ENCODE results near the gene GABARAP.

Gene GABARAP

DNA sequence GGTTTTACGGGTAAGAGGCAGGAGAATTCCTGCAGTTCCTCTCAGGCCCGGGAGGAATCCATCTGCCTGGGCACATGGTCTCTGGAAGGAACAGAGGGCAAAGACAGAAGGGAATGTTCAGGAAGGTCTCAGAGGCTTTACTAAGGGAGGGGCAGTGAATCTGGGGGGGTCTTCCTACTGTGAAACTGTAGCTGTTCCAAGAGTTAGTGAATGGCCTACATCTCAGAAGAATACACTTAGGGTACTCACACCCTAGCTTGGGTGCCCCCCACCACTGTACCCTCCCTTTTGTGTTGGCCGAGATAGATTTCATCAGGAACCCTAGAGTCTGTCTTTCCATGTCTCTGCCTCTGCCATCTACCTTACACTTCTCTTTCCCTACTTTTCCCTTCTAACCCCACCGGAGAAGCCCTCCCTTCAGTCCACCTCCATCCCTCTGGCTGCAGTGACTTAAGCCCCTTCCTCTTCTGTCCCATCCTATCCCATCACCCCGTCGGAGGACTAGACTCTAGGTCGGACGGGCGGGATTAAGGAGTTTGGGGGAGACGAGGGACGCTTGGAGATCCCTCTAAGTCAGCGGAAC, 22.9 kb downstream of the GABARAP start:
- DNase-seq (ENCODE audit: low spot score in 2 of 2), result no peak
- H3K36me3 ChIP-seq (replicated peaks), result peaks cover 41% of the 10 kb centered on the region
- H3K27me3 ChIP-seq (ENCODE audit: low read depth), result no peaks in the 10 kb centered on the region
- in situ Hi-C loops (cut with MboI; ENCODE audit: low sequenced_read_pairs), result no loop called here
- no peaks in the 10 kb centered on the region for H3K9me3 ChIP-seq
- peak overlapping the region; percentile 85 for H3K4me3 ChIP-seq
- H3K4me1 ChIP-seq, result peaks cover 17% of the 10 kb centered on the region

DNA sequence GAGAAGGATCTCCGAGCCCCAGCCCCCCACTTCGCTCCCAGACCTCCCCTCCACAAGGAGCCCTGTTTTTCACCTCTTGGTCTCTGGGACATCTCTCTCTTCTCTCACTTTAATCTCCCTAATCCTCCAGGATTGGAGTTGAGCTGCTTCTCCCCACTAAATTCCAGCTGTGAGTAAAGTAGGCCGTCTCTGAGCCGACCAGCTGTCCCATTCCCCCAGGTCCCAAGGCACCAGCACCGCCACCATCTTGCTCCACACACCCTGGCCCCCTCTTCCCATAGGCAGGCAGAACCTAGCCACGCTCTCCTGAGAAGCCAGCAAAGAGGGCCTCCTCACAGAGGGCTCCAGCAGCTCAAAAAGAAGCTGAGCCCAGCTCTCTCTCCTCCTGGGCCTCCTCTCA, 23.5 kb downstream of the GABARAP start:
- H3K27me3 ChIP-seq (ENCODE audit: low read depth), result no peaks in the 10 kb centered on the region
- H3K4me1 ChIP-seq, result peaks cover 17% of the 10 kb centered on the region
- peaks cover 36% of the 10 kb centered on the region for H3K36me3 ChIP-seq (replicated peaks)
- no peak for DNase-seq (ENCODE audit: low spot score in 2 of 2)
- no peaks in the 10 kb centered on the region for H3K9me3 ChIP-seq
- no peak overlapping the region for H3K4me3 ChIP-seq
- in situ Hi-C loops (cut with MboI; ENCODE audit: low sequenced_read_pairs), result no loop called here

DNA sequence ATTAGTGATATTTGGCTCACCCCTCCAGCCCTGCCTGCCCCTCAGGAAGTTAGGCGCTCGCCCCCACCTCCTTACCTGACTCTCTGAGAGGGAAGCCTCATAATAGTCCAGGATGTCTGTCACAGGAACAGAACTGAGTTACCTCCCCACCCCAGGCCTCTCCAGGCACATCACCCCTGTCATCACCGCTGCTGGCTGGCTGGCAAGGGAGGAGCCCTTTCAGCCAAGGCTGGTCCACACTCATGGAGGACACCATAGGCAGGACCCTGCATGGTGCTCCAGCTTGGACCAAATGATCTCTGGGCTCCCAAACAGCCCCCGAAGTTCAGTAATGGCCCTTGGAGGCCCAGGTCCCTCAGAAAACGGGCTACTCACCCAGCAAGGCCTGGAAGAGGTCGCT, 24.1 kb downstream of the GABARAP start:
- Histone ChIP-seq H3K4me1 (peaks cover 21% of the 10 kb centered on the region), H3K4me3 (no peak overlapping the region), H3K27me3 (ENCODE audit: low read depth) (no peaks in the 10 kb centered on the region), H3K36me3 (replicated peaks) (peaks cover 30% of the 10 kb centered on the region), H3K9me3 (no peaks in the 10 kb centered on the region)
- DNase-seq (ENCODE audit: low spot score in 2 of 2), result no peak
- in situ Hi-C loops (cut with MboI; ENCODE audit: low sequenced_read_pairs), result no loop called here

DNA sequence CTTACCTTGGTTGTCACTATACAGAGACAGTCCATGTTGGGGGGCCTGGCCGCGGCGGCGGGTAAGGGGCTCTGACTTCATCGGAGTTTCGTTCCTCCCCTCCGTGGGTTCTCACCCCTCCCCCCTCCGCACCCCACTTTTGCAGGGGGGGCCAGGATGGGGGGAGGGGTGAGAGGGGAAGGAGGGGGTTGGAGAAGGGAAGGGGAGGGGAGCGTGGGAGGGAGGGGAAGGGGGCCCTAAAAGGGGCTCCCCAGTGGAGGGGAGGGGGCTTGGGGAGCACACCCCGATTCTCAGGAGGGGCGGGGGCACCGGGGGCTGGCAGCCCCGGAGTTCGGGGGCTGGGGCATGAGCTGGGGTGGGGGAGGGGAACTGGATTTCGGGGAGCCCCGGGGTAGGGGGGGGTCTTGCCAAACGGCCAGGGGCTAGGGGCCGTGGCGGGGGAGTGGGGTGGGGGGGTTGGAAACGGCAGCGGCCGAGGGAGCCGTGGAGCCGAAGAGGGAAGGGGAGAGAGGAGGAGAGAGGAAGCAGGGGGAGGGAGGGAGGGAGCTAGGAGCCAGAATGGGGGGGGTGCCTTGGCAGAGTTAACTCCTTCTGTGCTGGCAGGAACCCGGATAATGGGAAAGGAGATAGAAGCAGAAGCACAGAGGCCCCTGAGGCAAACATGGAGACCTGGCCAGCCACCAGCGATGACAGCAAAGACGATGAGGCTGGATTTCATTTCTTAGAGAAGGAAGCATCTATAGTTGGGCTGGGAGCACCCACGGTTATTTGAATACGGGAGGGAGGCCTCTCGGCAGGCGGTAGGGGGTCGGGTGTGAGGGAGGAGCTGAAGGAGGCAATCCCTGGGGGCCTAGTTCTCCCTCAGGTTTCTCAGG, 24.9 kb downstream of the GABARAP start:
- peak; percentile 33 to 74 for DNase-seq (ENCODE audit: low spot score in 2 of 2)
- in situ Hi-C loops (cut with MboI; ENCODE audit: low sequenced_read_pairs), result no loop called here
- Histone ChIP-seq H3K4me1 (peaks cover 21% of the 10 kb centered on the region), H3K9me3 (no peaks in the 10 kb centered on the region), H3K27me3 (ENCODE audit: low read depth) (no peaks in the 10 kb centered on the region), H3K36me3 (replicated peaks) (peaks cover 22% of the 10 kb centered on the region), H3K4me3 (peak overlapping the region; percentile 12; the same call in 1 of the 2 replicates)

DNA sequence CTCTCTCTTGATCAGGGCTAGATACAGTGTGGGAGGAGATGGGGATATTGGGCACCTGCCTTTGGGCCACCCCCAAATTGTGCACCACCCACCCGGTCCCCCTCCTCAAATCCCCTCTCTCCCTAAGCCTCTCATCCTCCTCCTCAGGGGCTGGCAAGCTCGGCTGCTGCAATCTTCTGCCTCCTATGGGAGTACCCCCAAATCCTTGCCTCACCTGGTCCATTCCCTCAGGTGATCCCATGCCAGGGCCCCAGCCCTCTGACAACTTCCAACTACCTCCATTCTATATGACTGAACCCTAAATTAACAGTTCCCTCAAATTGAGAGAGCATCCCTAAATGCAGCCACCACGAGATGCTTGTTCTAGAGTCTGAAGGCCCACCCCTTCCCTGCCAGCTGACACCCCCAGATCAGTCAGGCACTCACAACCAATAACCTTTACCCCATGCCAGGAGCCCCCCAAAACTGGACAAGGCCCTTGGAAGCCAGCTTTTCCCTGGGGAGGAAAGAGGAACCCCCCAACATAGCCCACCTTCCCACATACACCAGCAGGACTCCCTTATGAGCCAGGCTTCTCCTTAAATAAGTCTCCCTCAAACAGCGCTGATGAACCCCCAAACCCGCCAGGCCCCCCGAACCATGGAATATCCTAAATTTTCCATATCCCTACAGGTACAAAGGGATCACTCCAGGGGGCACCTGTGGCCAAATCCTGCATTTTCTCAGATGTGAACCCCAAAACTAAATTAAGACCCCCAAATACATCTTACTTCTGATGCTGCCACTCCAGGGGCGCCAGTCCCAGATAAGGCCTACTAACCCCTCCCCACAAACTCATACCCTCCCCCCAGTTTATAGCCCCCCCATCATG, 25.8 kb downstream of the GABARAP start:
- no peak for DNase-seq (ENCODE audit: low spot score in 2 of 2)
- Histone ChIP-seq H3K36me3 (replicated peaks) (peaks cover 15% of the 10 kb centered on the region), H3K27me3 (ENCODE audit: low read depth) (no peaks in the 10 kb centered on the region), H3K4me1 (peaks cover 21% of the 10 kb centered on the region), H3K4me3 (peak overlapping the region; percentile 6; the same call in 1 of the 2 replicates), H3K9me3 (no peaks in the 10 kb centered on the region)
- in situ Hi-C loops (cut with MboI; ENCODE audit: low sequenced_read_pairs), result no loop called here

DNA sequence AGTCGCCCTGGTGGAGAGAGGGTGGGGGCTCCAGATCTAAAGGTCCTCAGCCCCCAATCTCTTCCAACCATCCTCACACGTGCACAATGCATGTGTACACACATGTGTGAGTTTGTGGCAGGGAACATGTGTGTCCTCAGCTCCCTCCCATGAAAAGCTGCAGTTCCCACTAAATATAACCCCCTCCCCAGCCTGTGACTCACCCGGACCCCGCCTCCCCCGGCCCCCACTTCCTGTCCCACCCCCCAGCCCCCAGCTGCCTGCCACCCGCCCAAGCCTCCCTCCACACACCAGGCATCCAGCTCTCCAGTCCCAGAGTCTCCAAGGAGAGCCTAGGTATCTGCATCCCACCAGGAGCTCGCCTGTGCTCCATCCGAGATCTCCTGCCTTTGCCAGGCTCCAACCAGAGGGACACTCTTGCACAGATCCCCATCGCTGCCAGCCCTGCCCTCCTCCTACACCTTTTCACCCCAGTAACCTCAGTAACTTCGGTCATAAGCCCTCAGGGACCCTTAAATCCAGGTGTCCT, 26.5 kb downstream of the GABARAP start:
- no peak overlapping the region for H3K4me3 ChIP-seq
- in situ Hi-C loops (cut with MboI; ENCODE audit: low sequenced_read_pairs), result no loop called here
- H3K27me3 ChIP-seq (ENCODE audit: low read depth), result no peaks in the 10 kb centered on the region
- H3K4me1 ChIP-seq, result peaks cover 17% of the 10 kb centered on the region
- H3K9me3 ChIP-seq, result no peaks in the 10 kb centered on the region
- H3K36me3 ChIP-seq (replicated peaks), result peaks cover 8% of the 10 kb centered on the region
- DNase-seq (ENCODE audit: low spot score in 2 of 2), result no peak

DNA sequence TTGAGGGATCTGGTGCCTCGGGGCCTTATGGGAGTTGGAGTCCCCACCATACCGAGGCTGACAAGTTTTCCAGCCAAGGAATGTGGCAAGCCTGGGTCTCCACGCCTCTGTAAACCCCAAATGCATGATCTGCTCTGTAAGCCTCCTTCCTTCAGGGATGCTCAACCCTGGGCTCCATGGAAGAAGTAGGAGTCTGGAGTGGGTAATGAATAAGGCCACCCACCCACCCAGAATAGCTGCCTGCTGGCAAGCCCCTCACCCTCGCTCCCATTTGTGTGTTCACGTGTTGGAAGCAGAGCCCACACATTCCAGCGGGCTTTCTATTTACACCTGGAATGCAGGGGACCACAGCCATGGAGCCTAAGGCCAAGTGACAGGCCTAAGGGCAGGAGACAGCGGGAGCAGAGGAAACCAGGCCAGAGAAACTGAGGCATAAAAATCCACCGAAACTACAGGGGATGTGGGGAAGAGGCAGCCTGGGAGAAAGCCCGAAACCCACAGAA, 27.1 kb downstream of the GABARAP start:
- Histone ChIP-seq H3K27me3 (ENCODE audit: low read depth) (no peaks in the 10 kb centered on the region), H3K9me3 (no peaks in the 10 kb centered on the region), H3K36me3 (replicated peaks) (peaks cover 4% of the 10 kb centered on the region), H3K4me3 (no peak overlapping the region), H3K4me1 (peaks cover 13% of the 10 kb centered on the region)
- in situ Hi-C loops (cut with MboI; ENCODE audit: low sequenced_read_pairs), result no loop called here
- DNase-seq (ENCODE audit: low spot score in 2 of 2), result no peak

DNA sequence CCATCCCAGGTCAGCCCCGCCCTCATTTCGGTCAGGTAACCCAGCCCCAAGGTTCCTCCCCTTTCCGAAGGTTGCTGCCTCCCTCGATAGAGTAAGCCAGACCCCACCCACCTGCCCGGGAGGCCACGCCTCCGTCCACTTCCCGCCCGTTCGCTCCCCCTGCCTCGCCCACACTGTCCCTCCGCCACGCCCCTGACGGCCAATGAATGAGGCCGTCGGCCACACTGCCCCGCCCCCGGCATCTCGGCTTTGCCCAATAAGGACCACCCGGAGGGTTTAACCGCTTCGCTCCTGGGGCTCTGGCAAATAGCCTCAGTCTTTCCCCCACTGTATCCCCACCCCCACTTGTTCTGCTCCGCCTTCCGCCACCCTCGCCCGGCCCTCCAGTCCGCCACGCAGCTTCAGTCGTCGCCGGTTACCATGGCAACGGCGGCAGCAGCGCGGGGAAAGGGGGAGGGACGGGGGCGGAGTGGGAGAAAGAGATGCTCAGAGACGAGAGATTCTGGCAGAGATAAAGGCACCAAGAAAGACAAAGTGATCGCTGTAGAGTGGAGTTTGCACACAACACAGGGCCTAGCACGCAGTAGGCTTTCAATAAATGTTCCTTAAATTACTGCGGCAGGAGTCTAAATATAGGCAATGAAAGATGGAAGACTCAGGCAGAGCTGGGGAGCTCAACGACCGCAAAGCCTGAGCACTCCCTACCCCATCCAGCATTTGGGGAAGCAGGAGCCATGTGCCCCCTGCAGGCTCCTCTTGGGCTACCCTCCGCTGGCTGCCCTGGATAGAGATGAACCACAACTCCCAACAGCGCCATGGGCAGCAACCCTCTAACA, 27.7 kb downstream of the GABARAP start:
- no peaks in the 10 kb centered on the region for H3K27me3 ChIP-seq (ENCODE audit: low read depth)
- in situ Hi-C loops (cut with MboI; ENCODE audit: low sequenced_read_pairs), result no loop called here
- H3K4me1 ChIP-seq, result peaks cover 12% of the 10 kb centered on the region
- H3K4me3 ChIP-seq, result peak overlapping the region; percentile 31
- DNase-seq (ENCODE audit: low spot score in 2 of 2), result peak; percentile 96 to 100
- H3K9me3 ChIP-seq, result no peaks in the 10 kb centered on the region
- no peaks in the 10 kb centered on the region for H3K36me3 ChIP-seq (replicated peaks)

DNA sequence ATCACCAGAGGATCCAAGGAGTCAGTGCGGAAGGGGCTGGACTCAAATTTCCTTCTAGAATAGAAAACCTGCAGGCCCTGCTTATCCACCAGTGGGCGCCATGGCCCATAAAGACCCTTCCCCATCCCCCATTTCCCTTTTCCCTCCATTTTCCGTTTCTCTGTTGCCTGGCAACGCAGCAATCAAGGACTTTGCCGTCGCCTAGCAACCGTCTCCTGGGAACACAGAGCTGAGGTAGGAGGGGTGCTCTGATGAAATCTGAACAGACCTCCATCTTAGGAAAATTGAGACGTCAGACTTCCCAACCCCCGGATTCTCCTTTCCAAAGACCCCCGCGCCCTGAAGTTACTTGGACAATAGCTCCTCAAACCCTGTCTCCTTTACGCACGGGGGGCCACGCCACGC, 28.4 kb downstream of the GABARAP start:
- in situ Hi-C loops (cut with MboI; ENCODE audit: low sequenced_read_pairs), result no loop called here
- H3K4me1 ChIP-seq, result peaks cover 6% of the 10 kb centered on the region
- H3K36me3 ChIP-seq (replicated peaks), result no peaks in the 10 kb centered on the region
- no peaks in the 10 kb centered on the region for H3K27me3 ChIP-seq (ENCODE audit: low read depth)
- peak; percentile 97 to 98 for DNase-seq (ENCODE audit: low spot score in 2 of 2)
- peak overlapping the region; percentile 31 for H3K4me3 ChIP-seq
- no peaks in the 10 kb centered on the region for H3K9me3 ChIP-seq

DNA sequence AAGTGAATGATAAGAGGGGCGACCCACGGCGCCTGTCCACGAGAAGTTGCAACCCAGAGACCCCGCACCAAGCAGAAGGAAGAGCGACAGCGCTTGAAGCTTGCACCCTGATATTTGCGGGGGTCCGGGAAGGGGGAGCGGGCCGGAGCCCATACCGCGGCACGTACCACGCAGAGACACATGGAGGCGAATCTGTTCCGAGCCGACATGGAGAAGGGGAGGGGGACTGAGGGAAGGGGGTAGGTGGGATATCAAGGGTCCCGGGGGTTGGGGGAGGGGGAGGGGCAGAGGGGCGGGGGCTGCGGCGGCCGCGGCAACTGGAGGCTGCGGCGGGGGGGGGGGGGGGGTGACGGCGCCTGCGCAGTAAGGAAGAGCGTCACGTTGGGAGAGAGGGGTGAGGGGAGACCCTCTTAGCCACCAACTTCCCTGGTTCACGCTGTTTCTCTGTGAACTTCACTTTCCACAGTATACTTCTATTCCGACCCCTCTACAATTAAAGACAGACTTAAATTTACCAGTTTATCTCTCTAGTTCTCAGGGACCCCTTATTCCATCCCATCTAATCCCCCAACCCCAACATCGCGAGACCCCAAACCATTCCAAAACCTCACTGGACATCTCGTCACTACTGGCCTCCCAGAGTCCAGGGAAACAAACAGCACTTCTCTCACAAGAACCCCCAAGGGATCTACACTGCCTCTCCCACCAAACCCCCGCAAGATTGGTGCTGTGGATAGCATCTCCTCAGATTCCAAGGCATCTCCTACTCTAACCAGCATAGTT, 30.6 kb downstream of the GABARAP start:
- DNase-seq (ENCODE audit: low spot score in 2 of 2), result no peak
- H3K4me3 ChIP-seq, result no peak overlapping the region
- no peaks in the 10 kb centered on the region for H3K27me3 ChIP-seq (ENCODE audit: low read depth)
- H3K4me1 ChIP-seq, result peaks cover 5% of the 10 kb centered on the region
- no peaks in the 10 kb centered on the region for H3K36me3 ChIP-seq (replicated peaks)
- no peaks in the 10 kb centered on the region for H3K9me3 ChIP-seq
- in situ Hi-C loops (cut with MboI; ENCODE audit: low sequenced_read_pairs), result no loop called here

DNA sequence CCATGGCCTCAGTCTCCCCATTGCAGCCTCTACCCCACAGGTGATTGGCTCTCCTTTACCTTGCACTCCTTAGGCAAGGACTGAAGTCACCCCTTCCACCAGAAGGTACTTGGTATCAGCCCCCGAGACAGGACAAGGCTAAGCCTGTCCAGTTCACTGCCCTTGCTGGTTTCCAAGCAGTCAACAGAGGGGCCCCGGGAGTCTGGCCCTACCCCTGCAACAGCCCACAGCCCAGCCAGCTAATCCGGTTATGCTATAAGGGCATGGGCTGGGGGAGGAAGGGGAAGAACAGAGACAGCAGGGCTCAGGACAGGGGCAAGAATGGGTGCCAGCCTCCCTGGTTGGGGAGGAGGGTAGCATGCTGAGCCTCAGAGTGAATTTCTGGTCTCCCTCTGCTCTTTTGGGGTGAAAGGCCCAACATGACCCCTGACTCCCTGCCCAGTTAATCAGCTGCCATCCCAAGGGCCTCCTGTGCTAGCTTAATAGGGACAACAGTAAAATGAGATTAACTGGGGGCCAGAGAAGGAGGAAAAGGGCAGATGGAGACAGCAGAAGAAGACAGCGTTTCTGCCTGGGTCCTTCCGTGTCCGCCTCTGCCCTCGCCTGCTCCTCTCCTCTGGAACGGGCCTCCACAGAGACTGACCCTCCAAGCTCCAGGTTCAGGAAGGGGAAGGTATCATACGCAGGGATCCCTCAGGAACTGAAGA, 33.3 kb downstream of the GABARAP start:
- in situ Hi-C loops (cut with MboI; ENCODE audit: low sequenced_read_pairs), result no loop called here
- Histone ChIP-seq H3K36me3 (replicated peaks) (no peaks in the 10 kb centered on the region), H3K9me3 (no peaks in the 10 kb centered on the region), H3K27me3 (ENCODE audit: low read depth) (no peaks in the 10 kb centered on the region), H3K4me1 (peaks cover 3% of the 10 kb centered on the region), H3K4me3 (no peak overlapping the region)
- DNase-seq (ENCODE audit: low spot score in 2 of 2), result no peak
